Measurements from ENCODE around the gene CXCL1. TPM values are rescaled to one million over a fixed set of nuclear protein-coding genes. Genes with fewer than 3 reads are reported as not detected.

CXCL1 gene
- total and polyA plus RNA-seq, 2 donors = 0.42 to 1.5 TPM

Other genes with a start within 250 kb of the CXCL1 start
- gene RASSF6, start 249.0 kb upstream of the CXCL1 start, total RNA-seq = 14.8 TPM
- gene RASSF6, start 249.0 kb upstream of the CXCL1 start, polyA plus RNA-seq = 2.7 TPM
- gene CXCL8, start 128.8 kb upstream of the CXCL1 start, total RNA-seq = 1.1 TPM
- gene CXCL8, start 128.8 kb upstream of the CXCL1 start, polyA plus RNA-seq = 1.2 TPM
- gene CXCL6, start 32.7 kb upstream of the CXCL1 start, total RNA-seq = 0.16 TPM
- gene CXCL6, start 32.7 kb upstream of the CXCL1 start, polyA plus RNA-seq = not detected
- gene PF4V1, start 16.1 kb upstream of the CXCL1 start, total RNA-seq = not detected
- not detected for gene PF4V1, start 16.1 kb upstream of the CXCL1 start, polyA plus RNA-seq
- 0.58 TPM for gene PF4, start 112.6 kb downstream of the CXCL1 start, total RNA-seq
- gene PF4, start 112.6 kb downstream of the CXCL1 start, polyA plus RNA-seq = 0.18 TPM
- gene PPBP, start 118.8 kb downstream of the CXCL1 start, total RNA-seq = 6.5 TPM
- gene PPBP, start 118.8 kb downstream of the CXCL1 start, polyA plus RNA-seq = 0.18 TPM
- gene CXCL5, start 129.3 kb downstream of the CXCL1 start, total RNA-seq = 0.11 TPM
- 0.04 TPM for gene CXCL5, start 129.3 kb downstream of the CXCL1 start, polyA plus RNA-seq
- not detected for gene CXCL3, start 169.3 kb downstream of the CXCL1 start, total RNA-seq
- gene CXCL3, start 169.3 kb downstream of the CXCL1 start, polyA plus RNA-seq = 0.95 TPM
- gene CXCL2, start 229.8 kb downstream of the CXCL1 start, total RNA-seq = 2.2 TPM
- 9.4 TPM for gene CXCL2, start 229.8 kb downstream of the CXCL1 start, polyA plus RNA-seq